ENCODE results near the gene PLBD2. TPM values are rescaled to one million over a fixed set of nuclear protein-coding genes. Genes with fewer than 3 reads are reported as not detected.

Gene PLBD2
- total RNA-seq, 1 donor from 2014 or later: 55.1 TPM

DNA sequence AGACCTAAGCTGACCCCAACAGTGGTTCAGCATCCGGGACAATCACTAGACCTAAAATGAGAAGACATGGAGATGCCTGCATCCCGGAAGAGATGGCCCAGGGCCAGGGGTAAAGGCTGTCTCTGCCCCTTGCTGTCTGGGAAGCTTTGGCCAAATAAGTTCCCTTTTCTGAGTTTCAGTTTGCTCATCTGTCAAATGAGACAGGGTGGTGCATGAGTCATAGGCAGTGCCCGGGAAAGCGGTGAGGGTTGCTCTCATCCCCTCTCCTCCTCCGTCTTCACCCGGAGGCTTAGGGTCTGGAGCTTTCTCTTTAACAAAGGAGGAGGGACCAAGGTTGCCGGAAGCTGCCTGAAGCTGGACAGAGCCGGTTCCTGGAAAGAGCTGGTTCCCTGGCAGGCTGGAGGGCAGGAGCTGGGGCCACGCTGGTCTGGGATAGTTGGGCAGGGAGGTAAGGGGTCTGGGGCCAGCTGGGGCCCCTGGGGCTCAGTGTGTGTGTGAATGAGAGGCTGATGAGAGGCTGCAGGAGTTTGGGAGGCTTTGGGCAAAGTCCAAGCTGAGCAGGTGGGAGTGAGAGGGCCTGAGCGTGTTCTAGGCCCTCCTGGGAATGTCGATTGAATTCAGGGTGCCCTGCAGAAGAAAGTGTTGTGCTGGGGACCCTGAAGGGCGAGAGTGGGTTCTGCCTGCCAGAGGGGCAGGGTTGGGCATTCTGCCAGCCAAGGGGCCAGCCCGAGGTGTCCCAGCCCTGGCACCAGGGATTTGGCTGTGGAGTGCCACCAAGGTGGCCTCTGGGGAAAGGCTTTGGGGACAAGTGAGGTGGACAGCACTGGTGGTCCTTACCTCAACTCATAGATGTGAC, 63.9 kb downstream of the PLBD2 start, which contains the start of gene SDSL:
Gene SDSL (plus strand): TSS at position 351 of the 856 bp plus-strand sequence. CDS start 5,603 bp downstream, outside the sequence.
- H3K27me3 ChIP-seq: no peaks in the 10 kb centered on the region
- H3K9me3 ChIP-seq: no peaks in the 10 kb centered on the region
- H3K27ac ChIP-seq: peak within 1 kb of the TSS in 1 of 2 donors; percentile 68
- peak within 1 kb of the TSS; percentile 52 to 68 for H3K4me3 ChIP-seq
- intact Hi-C loops (cut with DNase I): loop anchor here (10.0 kb wide), 1 partner anchor 237 kb away; the partner anchor contains the start of genes DDX54 and RITA1
- H3K36me3 ChIP-seq: no peaks in the 10 kb centered on the region
- DNase-seq (ENCODE audit: low spot score in 2 of 2): peak; percentile 57 to 84
- TF ChIP-seq, protein P1, sequence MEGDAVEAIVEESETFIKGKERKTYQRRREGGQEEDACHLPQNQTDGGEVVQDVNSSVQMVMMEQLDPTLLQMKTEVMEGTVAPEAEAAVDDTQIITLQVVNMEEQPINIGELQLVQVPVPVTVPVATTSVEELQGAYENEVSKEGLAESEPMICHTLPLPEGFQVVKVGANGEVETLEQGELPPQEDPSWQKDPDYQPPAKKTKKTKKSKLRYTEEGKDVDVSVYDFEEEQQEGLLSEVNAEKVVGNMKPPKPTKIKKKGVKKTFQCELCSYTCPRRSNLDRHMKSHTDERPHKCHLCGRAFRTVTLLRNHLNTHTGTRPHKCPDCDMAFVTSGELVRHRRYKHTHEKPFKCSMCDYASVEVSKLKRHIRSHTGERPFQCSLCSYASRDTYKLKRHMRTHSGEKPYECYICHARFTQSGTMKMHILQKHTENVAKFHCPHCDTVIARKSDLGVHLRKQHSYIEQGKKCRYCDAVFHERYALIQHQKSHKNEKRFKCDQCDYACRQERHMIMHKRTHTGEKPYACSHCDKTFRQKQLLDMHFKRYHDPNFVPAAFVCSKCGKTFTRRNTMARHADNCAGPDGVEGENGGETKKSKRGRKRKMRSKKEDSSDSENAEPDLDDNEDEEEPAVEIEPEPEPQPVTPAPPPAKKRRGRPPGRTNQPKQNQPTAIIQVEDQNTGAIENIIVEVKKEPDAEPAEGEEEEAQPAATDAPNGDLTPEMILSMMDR (IDR thresholded peaks at IDR 0.05): no peak
- H3K4me1 ChIP-seq: peaks cover 0 to 6% of the 10 kb centered on the region in 2 donors

DNA sequence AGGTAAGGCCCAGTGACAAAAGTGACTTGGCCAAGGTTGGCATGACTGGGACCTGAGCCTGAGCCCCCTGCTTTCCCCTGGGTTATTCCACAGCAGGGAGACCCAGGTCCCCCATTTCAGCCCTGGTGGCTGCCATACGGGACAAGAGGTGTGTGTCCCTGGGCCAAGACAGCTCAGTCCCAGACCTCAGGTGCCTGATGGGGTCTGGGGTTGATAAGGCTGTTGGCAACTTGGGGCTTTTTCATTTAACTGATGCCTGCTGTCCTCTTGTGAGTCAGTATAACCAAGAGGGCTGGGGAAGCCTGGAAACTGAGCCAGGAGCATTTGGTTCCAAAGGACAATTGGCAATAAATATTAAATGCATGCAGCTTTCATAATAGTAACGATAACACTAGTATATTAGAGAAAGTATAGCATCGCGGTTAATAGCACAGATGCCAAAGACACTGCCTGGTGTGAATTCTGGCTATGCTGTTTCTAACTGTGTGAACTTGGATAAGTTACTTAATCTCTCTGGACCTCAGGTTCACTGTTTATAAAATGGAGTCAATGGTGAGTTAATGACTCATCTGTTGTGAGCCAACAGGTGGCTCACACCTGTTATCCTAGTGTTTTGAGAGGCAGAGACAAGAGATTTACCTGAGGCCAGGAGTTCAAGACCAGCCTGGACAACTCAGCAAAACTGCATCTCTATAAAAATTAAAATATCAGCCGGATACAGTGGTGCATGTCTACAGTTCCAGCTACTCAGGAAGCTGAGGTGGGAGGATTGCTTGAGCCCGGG, 64.7 kb downstream of the PLBD2 start:
- peak overlapping the region; percentile 52 to 68 for H3K4me3 ChIP-seq
- H3K27ac ChIP-seq: peak overlapping the region in 1 of 2 donors; percentile 68
- TF ChIP-seq, protein P1 (IDR thresholded peaks at IDR 0.05): no peak
- DNase-seq (ENCODE audit: low spot score in 2 of 2): no peak
- H3K27me3 ChIP-seq: no peaks in the 10 kb centered on the region
- peaks cover 0 to 6% of the 10 kb centered on the region in 2 donors for H3K4me1 ChIP-seq
- intact Hi-C loops (cut with DNase I): loop anchor here (10.0 kb wide), 1 partner anchor 238 kb away; the partner anchor contains the start of genes DDX54 and RITA1
- no peaks in the 10 kb centered on the region for H3K36me3 ChIP-seq
- no peaks in the 10 kb centered on the region for H3K9me3 ChIP-seq

DNA sequence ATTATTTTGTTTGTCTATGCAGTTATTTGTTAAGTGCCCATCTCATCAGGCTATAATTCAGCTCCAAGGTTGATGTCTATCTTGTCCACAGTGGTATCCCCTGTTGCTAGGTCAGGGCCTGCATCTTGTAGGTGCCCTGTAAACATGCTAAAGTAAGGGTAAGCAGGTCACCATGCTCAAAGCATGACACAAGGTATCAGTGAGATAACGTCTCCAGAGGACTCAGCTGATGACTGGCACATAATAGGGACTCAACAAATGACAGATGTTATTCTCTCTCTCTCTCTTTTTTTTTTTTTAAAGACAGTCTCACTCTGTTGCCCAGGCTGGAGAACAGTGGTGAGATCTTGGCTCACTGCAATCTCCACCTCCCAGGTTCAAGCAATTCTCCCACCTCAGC, 66.1 kb downstream of the PLBD2 start:
- Histone ChIP-seq H3K4me3 (no peak overlapping the region), H3K27me3 (no peaks in the 10 kb centered on the region), H3K4me1 (peaks cover 0 to 6% of the 10 kb centered on the region in 2 donors), H3K9me3 (no peaks in the 10 kb centered on the region), H3K36me3 (no peaks in the 10 kb centered on the region), H3K27ac (no peak overlapping the region)
- TF ChIP-seq, protein P1 (IDR thresholded peaks at IDR 0.05): no peak
- intact Hi-C loops (cut with DNase I): loop anchor here (10.0 kb wide), 1 partner anchor 240 kb away; the partner anchor contains the start of genes DDX54 and RITA1
- DNase-seq (ENCODE audit: low spot score in 2 of 2): no peak

DNA sequence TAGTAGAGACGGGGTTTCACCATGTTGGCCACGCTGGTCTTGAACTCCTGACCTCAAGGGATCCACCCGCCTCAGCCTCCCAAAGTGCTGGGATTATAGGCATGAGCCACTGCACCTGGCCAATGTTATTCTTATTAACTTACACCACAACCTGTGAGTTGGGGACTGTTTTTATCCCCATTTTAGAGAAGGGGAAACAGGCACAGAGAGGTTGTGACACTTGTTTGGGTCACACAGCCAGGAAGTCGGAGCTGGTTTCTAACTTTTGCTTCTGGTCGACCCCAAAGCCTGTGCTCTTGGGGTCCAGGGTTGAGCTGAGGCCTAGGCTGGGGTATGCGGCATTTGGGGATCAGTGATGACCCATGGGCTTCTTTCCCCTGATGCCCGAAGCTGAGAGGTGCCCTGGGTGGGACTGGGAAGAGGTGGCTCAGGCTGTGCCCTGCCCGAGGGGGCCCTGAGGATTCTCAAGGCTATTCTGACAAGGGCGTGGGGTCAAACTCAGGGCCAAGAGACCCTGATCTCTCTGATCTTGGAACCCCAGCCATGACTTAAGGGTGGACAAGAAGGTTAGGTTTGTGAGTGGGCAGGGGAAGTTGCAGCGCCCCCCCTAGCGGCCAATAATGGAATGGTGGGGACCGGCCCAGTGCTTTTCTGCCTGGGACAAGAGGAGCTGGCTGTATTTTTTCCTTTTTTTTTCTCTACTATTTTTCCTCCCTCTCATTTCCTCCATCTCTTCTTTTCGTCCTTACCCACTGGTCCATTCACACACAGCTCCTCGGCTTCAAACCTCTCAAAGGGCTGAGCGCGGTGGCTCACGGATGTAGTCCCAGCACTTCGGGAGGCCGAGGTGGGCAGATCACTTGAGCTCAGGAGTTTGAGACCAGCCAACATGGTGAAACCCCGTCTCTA, 66.8 kb downstream of the PLBD2 start:
- H3K27ac ChIP-seq: no peak overlapping the region
- H3K4me3 ChIP-seq: no peak overlapping the region
- TF ChIP-seq, protein P1 (IDR thresholded peaks at IDR 0.05): peak; percentile 43 to 68 (median 48)
- H3K4me1 ChIP-seq: peaks cover 0 to 6% of the 10 kb centered on the region in 2 donors
- intact Hi-C loops (cut with DNase I): loop anchor here (5.0 to 10.0 kb wide), 2 partner anchors 113 to 240 kb away; partner anchors contain the start of genes DDX54 and RITA1
- peak in 1 of 2 donors; percentile 73 for DNase-seq (ENCODE audit: low spot score in 2 of 2)
- H3K27me3 ChIP-seq: no peaks in the 10 kb centered on the region
- H3K36me3 ChIP-seq: no peaks in the 10 kb centered on the region
- no peaks in the 10 kb centered on the region for H3K9me3 ChIP-seq

All from ascending aorta (tissue), 2 donors.